Eye (tissue), 1 donor: ENCODE results near the gene SCD5.
A peak's percentile ranks its signal among the peaks of the same experiment; 100 is the strongest.

Experiments
- DNase-seq: peaks from one replicate; pipeline ENCODE4 v3.0.0-alpha.2; 2015

Gene SCD5

GRCh38 chr4:82792912-82793649 is 5.5 kb downstream of the SCD5 start:
- DNase-seq: no peak

GRCh38 chr4:82791179-82791578 is 7.4 kb downstream of the SCD5 start:
- no peak for DNase-seq

- DNase-seq: no peak
Measured at GRCh38 chr4:82790060-82790660, 8.4 kb downstream of the SCD5 start.

GRCh38 chr4:82789025-82789776 is 9.4 kb downstream of the SCD5 start:
- DNase-seq: no peak

- DNase-seq: no peak
Measured at GRCh38 chr4:82787342-82787741, 11.3 kb downstream of the SCD5 start.

- no peak for DNase-seq
Measured at GRCh38 chr4:82786828-82787227, 11.8 kb downstream of the SCD5 start.

- peak; percentile 46 for DNase-seq
Measured at GRCh38 chr4:82785611-82786400, 12.8 kb downstream of the SCD5 start.

- DNase-seq: peak; percentile 82
Measured at GRCh38 chr4:82784681-82785610, 13.7 kb downstream of the SCD5 start.

GRCh38 chr4:82782626-82783345 is 15.8 kb downstream of the SCD5 start:
- no peak for DNase-seq

- DNase-seq: peak; percentile 65
Measured at GRCh38 chr4:82780752-82781231, 17.8 kb downstream of the SCD5 start.

- no peak for DNase-seq
Measured at GRCh38 chr4:82780170-82780751, 18.3 kb downstream of the SCD5 start.

GRCh38 chr4:82779032-82779431 is 19.6 kb downstream of the SCD5 start:
- DNase-seq: no peak

- no peak for DNase-seq
Measured at GRCh38 chr4:82777857-82778525, 20.6 kb downstream of the SCD5 start.

GRCh38 chr4:82776925-82777542 is 21.6 kb downstream of the SCD5 start:
- DNase-seq: peak; percentile 34

- no peak for DNase-seq
Measured at GRCh38 chr4:82775243-82775642, 23.4 kb downstream of the SCD5 start.

- peak; percentile 62 for DNase-seq
Measured at GRCh38 chr4:82774711-82775171, 23.9 kb downstream of the SCD5 start.

- DNase-seq: no peak
Measured at GRCh38 chr4:82773057-82773456, 25.5 kb downstream of the SCD5 start.

- DNase-seq: no peak
Measured at GRCh38 chr4:82770607-82771006, 28.0 kb downstream of the SCD5 start.

GRCh38 chr4:82765134-82765533 is 33.5 kb downstream of the SCD5 start:
- no peak for DNase-seq
